Thoracic aorta (tissue), 2 donors: ENCODE data around the gene HSPA9. TPM values are rescaled to one million over a fixed set of nuclear protein-coding genes. Genes with fewer than 3 reads are reported as not detected.
A peak's percentile ranks its signal among the peaks of the same experiment; 100 is the strongest.

Source experiments
- ATAC-seq: fragments of 150-250 bp; one replicate; pipeline ENCODE4 v1.8.0; 2017; ENCODE audit warnings: low read depth; ENCODE audit not compliant: insufficient number of reproducible peaks, low FRiP score
- DNase-seq: peaks from one replicate; pipeline ENCODE4 v3.0.0-alpha.2; 2020; ENCODE audit warnings: low spot score
- H3K27ac ChIP-seq, 2 donors: fragments of 200-600 bp; sonication (generic); 1 replicate in 1 of 2; 2 replicates in 1 of 2; pipeline ENCODE4 v1.5.1; 2016; ENCODE audit warnings: mild to moderate bottlenecking in 2 of 2, moderate library complexity in 2 of 2
- H3K27me3 ChIP-seq: fragments of 200-600 bp; sonication (generic); replicated peaks from 2 replicates; pipeline ENCODE4 v1.6.0; 2016; ENCODE audit warnings: mild to moderate bottlenecking; ENCODE audit not compliant: insufficient read depth
- H3K36me3 ChIP-seq: fragments of 200-600 bp; sonication (generic); one replicate; pipeline ENCODE4 v1.5.1; 2016
- H3K4me1 ChIP-seq, 2 donors: fragments of 200-600 bp; sonication (generic); 1 replicate in 1 of 2; 2 replicates in 1 of 2; pipeline versions ENCODE4 v1.5.1 to v1.6.0; 2016; ENCODE audit warnings: low read depth in 2 of 2, mild to moderate bottlenecking in 1 of 2; ENCODE audit not compliant: control insufficient read depth in 1 of 2
- H3K4me3 ChIP-seq: fragments of 200-600 bp; sonication (generic); 2 replicates; pipeline ENCODE4 v1.5.1; 2016; ENCODE audit warnings: mild to moderate bottlenecking
- H3K9me3 ChIP-seq: fragments of 200-600 bp; sonication (generic); 2 replicates; pipeline ENCODE4 v1.5.1; 2016
- CTCF ChIP-seq: fragments of 200-600 bp; sonication (generic); IDR thresholded peaks from one replicate; pipeline ENCODE4 v1.5.1; 2019; ENCODE audit warnings: antibody characterized with exemption
- total RNA-seq, 2 donors: library from RNA; depleted of rRNA; stranded (reverse); fragments of >200 nt; gene quantifications; one replicate each; pipeline versions ENCODE4 v1.1.0 to v1.2.3, GENCODE V29; 2016

The HSPA9 gene
- total RNA-seq, 2 donors from 2014 or later: 202 to 294 TPM

GRCh38 chr5:138615461-138615860, 40.3 kb upstream of the HSPA9 start:
- no peak overlapping the region for H3K27ac ChIP-seq
- DNase-seq (no peak), ATAC-seq (no peak)
- H3K4me1 ChIP-seq: peaks cover 0 to 8% of the 10 kb centered on the region in 2 donors
- no peaks in the 10 kb centered on the region for H3K36me3 ChIP-seq
- H3K27me3 ChIP-seq: no peaks in the 10 kb centered on the region
- no peak overlapping the region for H3K4me3 ChIP-seq
- no peak for TF ChIP-seq CTCF
- H3K9me3 ChIP-seq: no peaks in the 10 kb centered on the region

- no peak overlapping the region for H3K27ac ChIP-seq
- ATAC-seq: no peak
- peaks cover 2 to 17% of the 10 kb centered on the region in 2 donors for H3K4me1 ChIP-seq
- H3K27me3 ChIP-seq: no peaks in the 10 kb centered on the region
- TF ChIP-seq CTCF: no peak
- H3K9me3 ChIP-seq: no peaks in the 10 kb centered on the region
- peak overlapping the region; percentile 61 for H3K4me3 ChIP-seq
- DNase-seq: no peak
- no peaks in the 10 kb centered on the region for H3K36me3 ChIP-seq
These were observed 36.5 kb upstream of the HSPA9 start for GRCh38 chr5:138611678-138612218.

GRCh38 chr5:138610918-138611677, 35.9 kb upstream of the HSPA9 start:
- DNase-seq (no peak), ATAC-seq (no peak)
- Histone ChIP-seq H3K36me3 (no peaks in the 10 kb centered on the region), H3K27me3 (no peaks in the 10 kb centered on the region), H3K4me3 (peak overlapping the region; percentile 61), H3K9me3 (no peaks in the 10 kb centered on the region), H3K27ac (no peak overlapping the region), H3K4me1 (peaks cover 2 to 17% of the 10 kb centered on the region in 2 donors)
- TF ChIP-seq CTCF: no peak

- Histone ChIP-seq H3K4me3 (peak overlapping the region; percentile 61), H3K9me3 (no peaks in the 10 kb centered on the region), H3K27ac (no peak overlapping the region), H3K27me3 (no peaks in the 10 kb centered on the region), H3K36me3 (no peaks in the 10 kb centered on the region), H3K4me1 (peaks cover 2 to 17% of the 10 kb centered on the region in 2 donors)
- no peak for ATAC-seq
- DNase-seq: no peak
- peak; percentile 20 for TF ChIP-seq CTCF
These were observed 35.3 kb upstream of the HSPA9 start for GRCh38 chr5:138610415-138610917.

- DNase-seq: no peak
- Histone ChIP-seq H3K27ac (no peak overlapping the region), H3K36me3 (no peaks in the 10 kb centered on the region), H3K9me3 (no peaks in the 10 kb centered on the region), H3K4me3 (no peak overlapping the region), H3K27me3 (no peaks in the 10 kb centered on the region), H3K4me1 (peaks cover 2 to 17% of the 10 kb centered on the region in 2 donors)
- no peak for TF ChIP-seq CTCF
- ATAC-seq: no peak
These were observed 31.3 kb upstream of the HSPA9 start for GRCh38 chr5:138606378-138607064.
